ENCODE data around the gene XYLB. TPM values are rescaled to one million over a fixed set of nuclear protein-coding genes. Genes with fewer than 3 reads are reported as not detected.
"Not testable (repeated sequence)": the region's sequence is repeated elsewhere in the genome, so short reads cannot be mapped to it uniquely, and the experiment has no call there.

XYLB gene
- total RNA-seq, 2 donors from 2014 or later, result 4.7 to 6.3 TPM

DNA sequence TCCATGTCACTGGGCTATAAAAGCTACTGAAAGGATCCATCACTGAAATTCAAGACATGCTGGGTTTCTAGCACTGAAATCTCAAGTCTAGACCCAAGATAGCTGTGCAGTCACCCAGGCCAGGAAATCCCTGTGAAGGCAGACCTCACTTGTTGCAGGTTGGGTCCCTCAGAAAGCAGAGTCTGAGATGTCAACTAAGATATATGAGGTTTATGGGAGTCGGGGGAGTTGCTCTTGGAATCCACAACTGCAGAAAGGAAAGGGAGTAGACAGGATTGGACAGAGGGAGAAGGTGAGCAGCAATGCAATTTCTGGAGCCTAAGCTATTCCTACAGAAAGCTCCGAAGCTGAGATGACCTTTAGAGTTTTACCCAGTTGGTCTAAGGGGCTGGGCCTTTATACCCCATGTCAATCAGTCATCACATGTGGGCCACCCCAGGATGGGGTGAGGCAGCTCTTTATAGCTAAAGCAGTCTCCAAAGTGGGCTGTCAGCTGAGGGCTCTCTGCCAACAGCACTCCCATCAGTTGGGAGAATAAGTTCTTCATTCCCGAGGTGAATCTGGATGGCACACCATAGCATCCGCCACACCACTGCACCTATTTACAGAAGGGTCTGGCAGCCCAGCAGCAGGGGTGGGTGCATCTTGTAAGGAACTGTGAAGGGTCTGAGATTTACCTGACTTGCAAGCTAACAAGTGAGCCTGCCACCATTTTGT, 54.8 kb downstream of the XYLB start:
- WGBS, 2 experiments (ENCODE audit: insufficient coverage in 1 of 2, insufficient read length in 1 of 2), result 84 to 95% methylated on average over 2 to 4 of the region's 4 CpGs
- H3K27me3 Mint-ChIP-seq (ENCODE audit: insufficient read depth), result no peaks in the 10 kb centered on the region
- H3K27ac Mint-ChIP-seq, result no peak overlapping the region
- no peak for DNase-seq
- H3K4me3 ChIP-seq (ENCODE audit: low read length), result no peak overlapping the region
- TF ChIP-seq, protein P1, sequence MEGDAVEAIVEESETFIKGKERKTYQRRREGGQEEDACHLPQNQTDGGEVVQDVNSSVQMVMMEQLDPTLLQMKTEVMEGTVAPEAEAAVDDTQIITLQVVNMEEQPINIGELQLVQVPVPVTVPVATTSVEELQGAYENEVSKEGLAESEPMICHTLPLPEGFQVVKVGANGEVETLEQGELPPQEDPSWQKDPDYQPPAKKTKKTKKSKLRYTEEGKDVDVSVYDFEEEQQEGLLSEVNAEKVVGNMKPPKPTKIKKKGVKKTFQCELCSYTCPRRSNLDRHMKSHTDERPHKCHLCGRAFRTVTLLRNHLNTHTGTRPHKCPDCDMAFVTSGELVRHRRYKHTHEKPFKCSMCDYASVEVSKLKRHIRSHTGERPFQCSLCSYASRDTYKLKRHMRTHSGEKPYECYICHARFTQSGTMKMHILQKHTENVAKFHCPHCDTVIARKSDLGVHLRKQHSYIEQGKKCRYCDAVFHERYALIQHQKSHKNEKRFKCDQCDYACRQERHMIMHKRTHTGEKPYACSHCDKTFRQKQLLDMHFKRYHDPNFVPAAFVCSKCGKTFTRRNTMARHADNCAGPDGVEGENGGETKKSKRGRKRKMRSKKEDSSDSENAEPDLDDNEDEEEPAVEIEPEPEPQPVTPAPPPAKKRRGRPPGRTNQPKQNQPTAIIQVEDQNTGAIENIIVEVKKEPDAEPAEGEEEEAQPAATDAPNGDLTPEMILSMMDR (conservative IDR thresholded peaks at IDR 0.05), result no peak
- peaks cover 18% of the 10 kb centered on the region for H3K36me3 ChIP-seq (ENCODE audit: control insufficient read depth, insufficient read depth, low read length)
- H3K9me3 ChIP-seq (ENCODE audit: control insufficient read depth, low read length), result peaks cover 17% of the 10 kb centered on the region
- H3K9ac ChIP-seq (ENCODE audit: extremely low read depth, low read length, poor library complexity, severe bottlenecking), result no peak overlapping the region
- no peaks in the 10 kb centered on the region for H3K4me1 Mint-ChIP-seq
- peaks cover 68% of the 10 kb centered on the region for H3K36me3 Mint-ChIP-seq (ENCODE audit: low read depth)
- H3K27me3 ChIP-seq (ENCODE audit: control insufficient read depth, insufficient read depth, low read length, poor library complexity, severe bottlenecking), result no peaks in the 10 kb centered on the region
- no peak overlapping the region for H3K27ac ChIP-seq (ENCODE audit: low read depth, low read length)
- no peaks in the 10 kb centered on the region for H3K4me1 ChIP-seq (ENCODE audit: control insufficient read depth, insufficient read depth, low read length)
- no peak overlapping the region for H3K4me3 Mint-ChIP-seq
- peaks cover 34% of the 10 kb centered on the region for H3K9me3 Mint-ChIP-seq

DNA sequence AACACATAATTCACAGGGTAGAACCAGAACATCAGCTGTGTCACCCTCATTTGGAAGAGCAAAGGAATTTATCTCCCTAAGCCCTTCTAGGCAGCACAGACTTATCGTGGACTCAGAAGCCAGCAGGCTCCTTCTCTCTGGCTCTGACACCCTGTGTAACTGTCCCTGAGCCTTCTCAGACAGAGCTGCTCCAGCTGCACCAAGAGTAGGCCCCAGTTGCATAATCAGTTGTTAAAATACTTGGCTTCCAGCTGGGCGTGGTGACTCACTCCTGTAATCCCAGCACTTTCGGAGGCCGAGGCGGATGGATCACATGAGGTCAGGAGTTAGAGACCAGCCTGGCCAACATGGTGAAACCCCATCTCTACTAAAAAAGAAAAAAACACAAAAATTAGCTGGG, 57.7 kb downstream of the XYLB start:
- Histone ChIP-seq H3K4me3 (ENCODE audit: low read length) (no peak overlapping the region), H3K27ac (ENCODE audit: low read depth, low read length) (no peak overlapping the region), H3K27me3 (ENCODE audit: control insufficient read depth, insufficient read depth, low read length, poor library complexity, severe bottlenecking) (no peaks in the 10 kb centered on the region), H3K4me1 (ENCODE audit: control insufficient read depth, insufficient read depth, low read length) (no peaks in the 10 kb centered on the region), H3K36me3 (ENCODE audit: control insufficient read depth, insufficient read depth, low read length) (peaks cover 18% of the 10 kb centered on the region), H3K9me3 (ENCODE audit: control insufficient read depth, low read length) (peaks cover 17% of the 10 kb centered on the region), H3K9ac (ENCODE audit: extremely low read depth, low read length, poor library complexity, severe bottlenecking) (no peak overlapping the region)
- peak; percentile 63 for DNase-seq
- WGBS, 2 experiments (ENCODE audit: insufficient coverage in 1 of 2, insufficient read length in 1 of 2), result 80 to 85% methylated on average over 5 of the region's 5 CpGs
- H3K36me3 Mint-ChIP-seq (ENCODE audit: low read depth), result peaks cover 55% of the 10 kb centered on the region
- no peak overlapping the region for H3K27ac Mint-ChIP-seq
- peaks cover 39% of the 10 kb centered on the region for H3K9me3 Mint-ChIP-seq
- no peaks in the 10 kb centered on the region for H3K4me1 Mint-ChIP-seq
- no peak overlapping the region for H3K4me3 Mint-ChIP-seq
- H3K27me3 Mint-ChIP-seq (ENCODE audit: insufficient read depth), result no peaks in the 10 kb centered on the region
- TF ChIP-seq, protein P1 (conservative IDR thresholded peaks at IDR 0.05), result no peak

DNA sequence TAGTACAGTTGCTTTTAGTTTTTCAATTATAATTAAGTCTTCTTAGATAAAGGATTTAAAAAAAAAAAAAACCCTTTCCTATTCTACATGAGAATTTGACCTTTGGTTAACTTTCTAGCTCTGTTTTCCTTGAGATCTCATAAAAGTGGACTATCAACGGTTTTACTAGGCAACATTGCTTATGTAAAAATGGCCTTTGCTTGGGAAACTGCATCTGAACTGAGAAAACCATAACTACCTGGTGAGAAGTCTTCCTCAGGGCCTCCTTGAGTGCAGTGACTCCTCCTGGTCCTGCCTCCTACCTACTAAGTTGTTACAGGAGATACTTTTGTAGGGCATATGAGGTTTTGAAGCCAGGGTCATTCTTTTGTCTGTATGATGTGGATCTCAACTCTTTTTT, 65.0 kb downstream of the XYLB start:
- DNase-seq, result no peak
- Histone ChIP-seq H3K27ac (ENCODE audit: low read depth, low read length) (no peak overlapping the region), H3K27me3 (ENCODE audit: control insufficient read depth, insufficient read depth, low read length, poor library complexity, severe bottlenecking) (no peaks in the 10 kb centered on the region), H3K4me1 (ENCODE audit: control insufficient read depth, insufficient read depth, low read length) (no peaks in the 10 kb centered on the region), H3K4me3 (ENCODE audit: low read length) (no peak overlapping the region), H3K9ac (ENCODE audit: extremely low read depth, low read length, poor library complexity, severe bottlenecking) (no peak overlapping the region), H3K9me3 (ENCODE audit: control insufficient read depth, low read length) (peaks cover 6% of the 10 kb centered on the region), H3K36me3 (ENCODE audit: control insufficient read depth, insufficient read depth, low read length) (no peaks in the 10 kb centered on the region)
- Mint-ChIP-seq H3K27me3 (ENCODE audit: insufficient read depth) (peaks cover 3% of the 10 kb centered on the region), H3K27ac (no peak overlapping the region), H3K4me3 (no peak overlapping the region), H3K9me3 (peaks cover 19% of the 10 kb centered on the region), H3K36me3 (ENCODE audit: low read depth) (no peaks in the 10 kb centered on the region), H3K4me1 (no peaks in the 10 kb centered on the region)
- TF ChIP-seq, protein P1 (conservative IDR thresholded peaks at IDR 0.05), result no peak
- 88 to 93% methylated on average over 1 of the region's 1 CpG for WGBS, 2 experiments (ENCODE audit: insufficient coverage in 1 of 2, insufficient read length in 1 of 2)

DNA sequence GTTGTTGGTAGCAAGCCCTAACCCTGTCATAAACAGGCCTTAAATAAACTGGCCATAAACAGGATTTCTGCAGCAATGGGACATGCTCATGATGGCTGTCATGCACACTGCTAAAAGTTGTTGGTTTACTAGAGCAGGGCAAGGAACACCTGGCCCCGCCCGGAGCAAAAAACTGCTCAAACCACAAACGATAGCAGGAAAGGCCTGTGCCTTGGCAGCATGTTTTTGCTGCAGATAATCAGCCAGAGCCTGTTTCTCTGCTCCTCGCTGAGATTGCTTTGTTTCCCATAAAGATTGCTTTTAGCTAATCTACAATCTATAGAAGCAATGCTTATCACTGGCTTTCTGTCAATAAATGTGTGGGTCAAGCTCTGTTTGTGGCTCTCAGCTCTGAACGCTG, 74.2 kb downstream of the XYLB start:
- not testable (repeated sequence) for H3K36me3 ChIP-seq (ENCODE audit: control insufficient read depth, insufficient read depth, low read length); H3K4me3 ChIP-seq (ENCODE audit: low read length); DNase-seq; H3K27me3 Mint-ChIP-seq (ENCODE audit: insufficient read depth); H3K27me3 ChIP-seq (ENCODE audit: control insufficient read depth, insufficient read depth, low read length, poor library complexity, severe bottlenecking); H3K9ac ChIP-seq (ENCODE audit: extremely low read depth, low read length, poor library complexity, severe bottlenecking); H3K36me3 Mint-ChIP-seq (ENCODE audit: low read depth); H3K27ac ChIP-seq (ENCODE audit: low read depth, low read length); H3K9me3 Mint-ChIP-seq; H3K4me1 ChIP-seq (ENCODE audit: control insufficient read depth, insufficient read depth, low read length); H3K4me3 Mint-ChIP-seq
- H3K4me1 Mint-ChIP-seq, result peaks cover 19% of the 10 kb centered on the region
- H3K27ac Mint-ChIP-seq, result peak overlapping the region; percentile 72
- 88 to 89% methylated on average over 4 to 5 of the region's 5 CpGs for WGBS, 2 experiments (ENCODE audit: insufficient coverage in 1 of 2, insufficient read length in 1 of 2)
- H3K9me3 ChIP-seq (ENCODE audit: control insufficient read depth, low read length), result peaks cover 11% of the 10 kb centered on the region

Measured in endodermal cell (in vitro differentiated cells).